ENCODE results near the gene JMJD1C. TPM values are rescaled to one million over a fixed set of nuclear protein-coding genes. Genes with fewer than 3 reads are reported as not detected.

Gene JMJD1C
- total RNA-seq, 1 experiment from 2014 or later, result 112 TPM

- DNase-seq, result no peak
- no peak overlapping the region for H3K27ac ChIP-seq
- H3K4me1 ChIP-seq, result no peaks in the 10 kb centered on the region
These were observed 237.5 kb downstream of the JMJD1C start for GRCh38 chr10:63228237-63228636.

GRCh38 chr10:63227207-63227895, 238.4 kb downstream of the JMJD1C start:
- H3K4me3 ChIP-seq, result no peak overlapping the region
- no peak overlapping the region for H3K27ac ChIP-seq
- H3K36me3 ChIP-seq, result no peaks in the 10 kb centered on the region; the same call in 1 of the 2 replicates
- H3K9me3 ChIP-seq (replicated peaks), result no peaks in the 10 kb centered on the region
- DNase-seq, result no peak
- no peaks in the 10 kb centered on the region for H3K27me3 ChIP-seq
- H3K4me1 ChIP-seq, result no peaks in the 10 kb centered on the region

More at GRCh38 chr10:63228237-63228636, 237.5 kb downstream of the JMJD1C start:
- Histone ChIP-seq H3K4me3 (no peak overlapping the region), H3K9me3 (replicated peaks) (no peaks in the 10 kb centered on the region), H3K27me3 (no peaks in the 10 kb centered on the region), H3K36me3 (no peaks in the 10 kb centered on the region; the same call in 1 of the 2 replicates)

- H3K4me3 ChIP-seq, result no peak overlapping the region
- H3K4me1 ChIP-seq, result no peaks in the 10 kb centered on the region
- peaks cover 5% of the 10 kb centered on the region; the same call in 1 of the 2 replicates for H3K36me3 ChIP-seq
- H3K27ac ChIP-seq, result no peak overlapping the region
- no peaks in the 10 kb centered on the region for H3K27me3 ChIP-seq
- no peak for DNase-seq
- no peaks in the 10 kb centered on the region for H3K9me3 ChIP-seq (replicated peaks)
These were observed 241.5 kb downstream of the JMJD1C start for GRCh38 chr10:63224241-63224640.

GRCh38 chr10:63221950-63222349, 243.8 kb downstream of the JMJD1C start:
- Histone ChIP-seq H3K9me3 (replicated peaks) (no peaks in the 10 kb centered on the region), H3K27ac (no peak overlapping the region), H3K27me3 (no peaks in the 10 kb centered on the region), H3K36me3 (peaks cover 7% of the 10 kb centered on the region; the same call in 1 of the 2 replicates), H3K4me1 (no peaks in the 10 kb centered on the region), H3K4me3 (no peak overlapping the region)
- DNase-seq, result no peak

- Histone ChIP-seq H3K9me3 (replicated peaks) (no peaks in the 10 kb centered on the region), H3K36me3 (peaks cover 25% of the 10 kb centered on the region; the same call in 1 of the 2 replicates), H3K27me3 (no peaks in the 10 kb centered on the region), H3K4me1 (no peaks in the 10 kb centered on the region), H3K4me3 (no peak overlapping the region), H3K27ac (no peak overlapping the region)
- no peak for DNase-seq
These were observed 246.0 kb downstream of the JMJD1C start for GRCh38 chr10:63219749-63220148.

- H3K27ac ChIP-seq, result no peak overlapping the region
- H3K36me3 ChIP-seq, result peaks cover 43% of the 10 kb centered on the region
- no peaks in the 10 kb centered on the region for H3K9me3 ChIP-seq (replicated peaks)
- H3K4me1 ChIP-seq, result no peaks in the 10 kb centered on the region
- DNase-seq, result peak in 1 of 2 experiments; percentile 60
- no peaks in the 10 kb centered on the region for H3K27me3 ChIP-seq
- no peak overlapping the region for H3K4me3 ChIP-seq
These were observed 248.6 kb downstream of the JMJD1C start for GRCh38 chr10:63217120-63217605.

GRCh38 chr10:63214571-63214970, 251.2 kb downstream of the JMJD1C start:
- Histone ChIP-seq H3K9me3 (replicated peaks) (no peaks in the 10 kb centered on the region), H3K27ac (no peak overlapping the region), H3K4me1 (peaks cover 1% of the 10 kb centered on the region; the same call in 1 of the 2 replicates), H3K36me3 (peaks cover 58% of the 10 kb centered on the region), H3K4me3 (no peak overlapping the region), H3K27me3 (no peaks in the 10 kb centered on the region)
- no peak for DNase-seq

- Histone ChIP-seq H3K9me3 (replicated peaks) (no peaks in the 10 kb centered on the region), H3K27me3 (no peaks in the 10 kb centered on the region), H3K4me3 (no peak overlapping the region), H3K36me3 (peaks cover 60% of the 10 kb centered on the region), H3K4me1 (peaks cover 6% of the 10 kb centered on the region), H3K27ac (no peak overlapping the region)
- DNase-seq, result no peak
These were observed 252.3 kb downstream of the JMJD1C start for GRCh38 chr10:63213489-63213888.

GRCh38 chr10:63210611-63211196, 255.1 kb downstream of the JMJD1C start:
- Histone ChIP-seq H3K36me3 (peaks cover 79% of the 10 kb centered on the region), H3K4me3 (no peak overlapping the region), H3K27me3 (no peaks in the 10 kb centered on the region), H3K9me3 (replicated peaks) (no peaks in the 10 kb centered on the region), H3K4me1 (peaks cover 6% of the 10 kb centered on the region), H3K27ac (no peak overlapping the region)
- no peak for DNase-seq

GRCh38 chr10:63209705-63210104, 256.1 kb downstream of the JMJD1C start:
- peaks cover 79% of the 10 kb centered on the region for H3K36me3 ChIP-seq
- DNase-seq, result no peak

GRCh38 chr10:63208986-63209385, 256.8 kb downstream of the JMJD1C start:
- Histone ChIP-seq H3K27ac (no peak overlapping the region), H3K4me1 (peaks cover 6% of the 10 kb centered on the region), H3K9me3 (replicated peaks) (no peaks in the 10 kb centered on the region), H3K4me3 (no peak overlapping the region), H3K27me3 (no peaks in the 10 kb centered on the region), H3K36me3 (peaks cover 81% of the 10 kb centered on the region)
- peak; percentile 29 to 50 for DNase-seq

More at GRCh38 chr10:63209705-63210104, 256.1 kb downstream of the JMJD1C start:
- no peaks in the 10 kb centered on the region for H3K9me3 ChIP-seq (replicated peaks)
- H3K4me1 ChIP-seq, result peaks cover 6% of the 10 kb centered on the region
- no peak overlapping the region for H3K4me3 ChIP-seq
- H3K27me3 ChIP-seq, result no peaks in the 10 kb centered on the region
- H3K27ac ChIP-seq, result no peak overlapping the region

GRCh38 chr10:63206997-63207811, 258.6 kb downstream of the JMJD1C start:
- no peak for DNase-seq
- Histone ChIP-seq H3K9me3 (replicated peaks) (no peaks in the 10 kb centered on the region), H3K36me3 (peaks cover 82% of the 10 kb centered on the region), H3K4me3 (no peak overlapping the region), H3K4me1 (peaks cover 6% of the 10 kb centered on the region), H3K27ac (no peak overlapping the region), H3K27me3 (no peaks in the 10 kb centered on the region)

GRCh38 chr10:63206576-63206975, 259.2 kb downstream of the JMJD1C start:
- Histone ChIP-seq H3K9me3 (replicated peaks) (no peaks in the 10 kb centered on the region), H3K36me3 (peaks cover 77% of the 10 kb centered on the region), H3K4me3 (no peak overlapping the region), H3K27me3 (no peaks in the 10 kb centered on the region), H3K4me1 (peaks cover 6% of the 10 kb centered on the region), H3K27ac (no peak overlapping the region)
- no peak for DNase-seq

- Histone ChIP-seq H3K27ac (no peak overlapping the region), H3K9me3 (replicated peaks) (no peaks in the 10 kb centered on the region), H3K27me3 (no peaks in the 10 kb centered on the region), H3K4me1 (peaks cover 6% of the 10 kb centered on the region), H3K36me3 (peaks cover 79% of the 10 kb centered on the region), H3K4me3 (no peak overlapping the region)
- DNase-seq, result no peak
These were observed 260.4 kb downstream of the JMJD1C start for GRCh38 chr10:63205421-63205820.

Data from SJCRH30 (cell line).